ENCODE results near the gene SORCS2. TPM values are rescaled to one million over a fixed set of nuclear protein-coding genes. Genes with fewer than 3 reads are reported as not detected.

Gene SORCS2
- total RNA-seq, 1 experiment from 2014 or later: 0.15 TPM

DNA sequence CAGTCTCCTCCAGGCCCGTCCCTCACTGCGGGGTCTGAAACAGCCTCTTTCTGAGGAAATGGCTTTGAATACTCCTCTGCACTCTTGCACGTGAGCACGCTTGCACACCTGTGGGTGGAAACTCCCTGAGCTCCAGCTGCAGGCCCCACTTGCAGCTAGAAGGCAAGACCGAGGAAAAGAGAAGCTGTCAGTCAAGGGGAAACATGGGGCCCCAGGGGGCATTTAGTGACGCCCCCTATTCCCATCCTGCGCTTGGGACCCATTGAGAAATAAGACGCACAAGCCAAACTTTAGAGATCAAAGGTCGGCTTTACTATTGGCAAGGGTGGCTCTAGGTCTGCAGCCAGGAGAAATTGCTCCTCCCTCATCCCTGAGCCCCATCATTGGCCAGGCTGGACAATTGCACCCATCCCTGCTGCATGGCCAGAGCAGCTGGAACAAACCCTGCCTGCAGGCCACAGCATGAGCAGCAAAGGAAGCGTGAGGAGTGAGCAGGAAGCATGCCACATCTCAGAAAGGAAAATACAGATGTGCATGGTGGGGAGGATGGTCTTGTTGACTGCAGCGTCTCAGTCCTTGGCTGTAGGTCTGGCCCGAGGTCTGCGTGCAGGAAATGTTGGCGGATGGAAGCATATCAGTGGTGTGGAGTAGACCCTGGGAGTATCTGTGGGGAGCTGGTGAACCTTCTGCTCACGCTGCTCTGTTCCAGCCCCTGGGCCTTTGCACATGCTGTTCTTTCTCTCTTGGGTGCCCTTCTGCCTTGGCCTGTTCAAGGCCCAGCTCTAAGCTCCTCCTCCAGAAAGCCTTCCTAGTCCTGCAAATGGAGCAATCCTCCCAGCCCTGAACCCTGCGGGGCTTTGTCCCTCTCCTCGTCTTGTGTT, 148.5 kb downstream of the SORCS2 start:
- Histone ChIP-seq H3K4me3 (ENCODE audit: low read depth in 2 of 2, low read length in 2 of 2) (no peak overlapping the region), H3K4me1 (ENCODE audit: control insufficient read depth, insufficient read depth, low read length) (no peaks in the 10 kb centered on the region), H3K27ac (ENCODE audit: low read length) (no peak overlapping the region), H3K36me3 (ENCODE audit: control insufficient read depth, insufficient read depth, low read length) (no peaks in the 10 kb centered on the region), H3K27me3 (ENCODE audit: control insufficient read depth, insufficient read depth, low read length) (no peaks in the 10 kb centered on the region), H3K9me3 (ENCODE audit: control insufficient read depth, insufficient read depth, low read depth, low read length) (no peaks in the 10 kb centered on the region)
- DNase-seq (ENCODE audit: low read depth, low spot score) (no peak), ATAC-seq (no peak)
- POLR2A ChIA-PET: interaction anchor here (0.5 kb wide), 1 partner anchor 301 kb away, joined by 5 read pairs; no protein-coding TSS in a partner anchor
- CTCF ChIA-PET: no interaction called here
- no peak for TF ChIP-seq POLR2AphosphoS5 (IDR thresholded peaks at IDR 0.05; ENCODE audit: low read depth, low read length)
- TF ChIP-seq, protein P1, sequence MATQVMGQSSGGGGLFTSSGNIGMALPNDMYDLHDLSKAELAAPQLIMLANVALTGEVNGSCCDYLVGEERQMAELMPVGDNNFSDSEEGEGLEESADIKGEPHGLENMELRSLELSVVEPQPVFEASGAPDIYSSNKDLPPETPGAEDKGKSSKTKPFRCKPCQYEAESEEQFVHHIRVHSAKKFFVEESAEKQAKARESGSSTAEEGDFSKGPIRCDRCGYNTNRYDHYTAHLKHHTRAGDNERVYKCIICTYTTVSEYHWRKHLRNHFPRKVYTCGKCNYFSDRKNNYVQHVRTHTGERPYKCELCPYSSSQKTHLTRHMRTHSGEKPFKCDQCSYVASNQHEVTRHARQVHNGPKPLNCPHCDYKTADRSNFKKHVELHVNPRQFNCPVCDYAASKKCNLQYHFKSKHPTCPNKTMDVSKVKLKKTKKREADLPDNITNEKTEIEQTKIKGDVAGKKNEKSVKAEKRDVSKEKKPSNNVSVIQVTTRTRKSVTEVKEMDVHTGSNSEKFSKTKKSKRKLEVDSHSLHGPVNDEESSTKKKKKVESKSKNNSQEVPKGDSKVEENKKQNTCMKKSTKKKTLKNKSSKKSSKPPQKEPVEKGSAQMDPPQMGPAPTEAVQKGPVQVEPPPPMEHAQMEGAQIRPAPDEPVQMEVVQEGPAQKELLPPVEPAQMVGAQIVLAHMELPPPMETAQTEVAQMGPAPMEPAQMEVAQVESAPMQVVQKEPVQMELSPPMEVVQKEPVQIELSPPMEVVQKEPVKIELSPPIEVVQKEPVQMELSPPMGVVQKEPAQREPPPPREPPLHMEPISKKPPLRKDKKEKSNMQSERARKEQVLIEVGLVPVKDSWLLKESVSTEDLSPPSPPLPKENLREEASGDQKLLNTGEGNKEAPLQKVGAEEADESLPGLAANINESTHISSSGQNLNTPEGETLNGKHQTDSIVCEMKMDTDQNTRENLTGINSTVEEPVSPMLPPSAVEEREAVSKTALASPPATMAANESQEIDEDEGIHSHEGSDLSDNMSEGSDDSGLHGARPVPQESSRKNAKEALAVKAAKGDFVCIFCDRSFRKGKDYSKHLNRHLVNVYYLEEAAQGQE (IDR thresholded peaks at IDR 0.05; ENCODE audit: insufficient read depth in 1 of 2, low read depth in 2 of 2, low read length in 1 of 2): no peak
- TF ChIP-seq CTCF (IDR thresholded peaks at IDR 0.05): no peak
- TF ChIP-seq SIN3A (IDR thresholded peaks at IDR 0.05; ENCODE audit: borderline replicate concordance, insufficient read depth, low read depth, low read length): no peak
- no peak for TF ChIP-seq TCF7L2 (IDR thresholded peaks at IDR 0.05; ENCODE audit: low read depth, low read length)
- in situ Hi-C loops (cut with HindIII; ENCODE audit: low pct_unique_long_range_greater_than_20kb, low sequenced_read_pairs): no loop called here
- intact Hi-C loops (cut with micrococcal nuclease; ENCODE audit: unreplicated experiment): no loop called here
- BruUV-seq (replicated peaks): no TSS peak

GRCh38 chr4:7341491-7342222, 149.3 kb downstream of the SORCS2 start:
- Histone ChIP-seq H3K9me3 (ENCODE audit: control insufficient read depth, insufficient read depth, low read depth, low read length) (no peaks in the 10 kb centered on the region), H3K27me3 (ENCODE audit: control insufficient read depth, insufficient read depth, low read length) (no peaks in the 10 kb centered on the region), H3K4me1 (ENCODE audit: control insufficient read depth, insufficient read depth, low read length) (no peaks in the 10 kb centered on the region), H3K4me3 (ENCODE audit: low read depth in 2 of 2, low read length in 2 of 2) (no peak overlapping the region), H3K27ac (ENCODE audit: low read length) (no peak overlapping the region), H3K36me3 (ENCODE audit: control insufficient read depth, insufficient read depth, low read length) (no peaks in the 10 kb centered on the region)
- ChIA-PET CTCF (no interaction called here), POLR2A (interaction anchor here (0.5 kb wide), 1 partner anchor 300 kb away, joined by 5 read pairs; no protein-coding TSS in a partner anchor)
- no TSS peak for BruUV-seq (replicated peaks)
- intact Hi-C loops (cut with micrococcal nuclease; ENCODE audit: unreplicated experiment) (no loop called here), in situ Hi-C loops (cut with HindIII; ENCODE audit: low pct_unique_long_range_greater_than_20kb, low sequenced_read_pairs) (no loop called here)
- no peak for TF ChIP-seq TCF7L2 (IDR thresholded peaks at IDR 0.05; ENCODE audit: low read depth, low read length)
- TF ChIP-seq SIN3A (IDR thresholded peaks at IDR 0.05; ENCODE audit: borderline replicate concordance, insufficient read depth, low read depth, low read length): no peak
- TF ChIP-seq CTCF (IDR thresholded peaks at IDR 0.05): no peak
- TF ChIP-seq POLR2AphosphoS5 (IDR thresholded peaks at IDR 0.05; ENCODE audit: low read depth, low read length): no peak
- TF ChIP-seq, protein P1 (IDR thresholded peaks at IDR 0.05; ENCODE audit: insufficient read depth in 1 of 2, low read depth in 2 of 2, low read length in 1 of 2): no peak
- DNase-seq (ENCODE audit: low read depth, low spot score): no peak
- no peak for ATAC-seq

Data from Panc1 (cell line).